NCI-H1092 treated with DMSO at 0.1 percent for 48 hours (cell line): ENCODE measurements around the gene ISG20.
"Not testable (repeated sequence)": the region's sequence is repeated elsewhere in the genome, so short reads cannot be mapped to it uniquely, and the experiment has no call there.

ENCODE experiments used
- DNase-seq: peaks from one replicate; lab custom pipeline; 2025; lab: John Stamatoyannopoulos, UW

ISG20 gene

GRCh38 chr15:88637436-88637835, 1.4 kb upstream of the ISG20 start:
- no peak for DNase-seq

- no peak for DNase-seq
Observed at GRCh38 chr15:88637841-88638625, 783 bp upstream of the ISG20 start.

GRCh38 chr15:88641959-88642452, 3.2 kb downstream of the ISG20 start:
- DNase-seq, result no peak

- not testable (repeated sequence) for DNase-seq
Observed at GRCh38 chr15:88642514-88642913, 3.7 kb downstream of the ISG20 start.

- no peak for DNase-seq
Observed at GRCh38 chr15:88644741-88645140, 5.9 kb downstream of the ISG20 start.

- no peak for DNase-seq
Observed at GRCh38 chr15:88645171-88646087, 6.6 kb downstream of the ISG20 start.

GRCh38 chr15:88646088-88646405, 7.2 kb downstream of the ISG20 start:
- DNase-seq, result no peak

GRCh38 chr15:88646951-88647350, 8.1 kb downstream of the ISG20 start:
- no peak for DNase-seq

- DNase-seq, result no peak
Observed at GRCh38 chr15:88647351-88648105, 8.7 kb downstream of the ISG20 start.

GRCh38 chr15:88648357-88649214, 9.8 kb downstream of the ISG20 start:
- no peak for DNase-seq

- no peak for DNase-seq
Observed at GRCh38 chr15:88649286-88649733, 10.5 kb downstream of the ISG20 start.

- DNase-seq, result no peak
Observed at GRCh38 chr15:88649753-88650551, 11.1 kb downstream of the ISG20 start.

- DNase-seq, result no peak
Observed at GRCh38 chr15:88650556-88650955, 11.7 kb downstream of the ISG20 start.

- DNase-seq, result no peak
Observed at GRCh38 chr15:88651136-88651732, 12.4 kb downstream of the ISG20 start.

- DNase-seq, result no peak
Observed at GRCh38 chr15:88651971-88652370, 13.2 kb downstream of the ISG20 start.

- no peak for DNase-seq
Observed at GRCh38 chr15:88652456-88653199, 13.8 kb downstream of the ISG20 start.

GRCh38 chr15:88653200-88654064, 14.6 kb downstream of the ISG20 start:
- no peak for DNase-seq

GRCh38 chr15:88654430-88655102, 15.8 kb downstream of the ISG20 start:
- DNase-seq, result no peak
